Measurements from ENCODE around the gene HES2. TPM values are rescaled to one million over a fixed set of nuclear protein-coding genes. Genes with fewer than 3 reads are reported as not detected.

HES2 gene
- total and polyA plus RNA-seq, 2 of the 4 experiments (the other 2 are of a cell fraction): not detected

DNA sequence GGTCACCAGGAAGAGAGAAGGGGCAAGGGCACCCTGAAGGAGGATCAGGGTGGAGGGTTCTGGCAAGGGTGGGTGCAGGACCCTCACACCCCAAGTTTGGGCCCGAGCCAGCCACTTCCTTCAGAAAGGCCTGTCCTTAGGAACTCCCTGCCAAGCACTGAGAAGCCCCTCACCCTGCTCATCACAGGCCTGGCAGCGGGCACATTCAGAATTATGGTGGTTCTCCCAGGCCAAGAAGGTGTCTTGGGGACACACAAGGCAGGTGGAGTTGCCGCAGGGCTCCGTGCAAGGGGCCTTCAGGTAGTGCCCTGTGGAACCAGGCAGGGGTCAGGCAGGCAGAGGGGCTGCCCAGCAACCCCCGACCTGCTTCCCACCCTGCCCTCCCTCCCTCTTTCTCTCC is 45.2 kb upstream of the HES2 start:
- intact Hi-C loops (cut with micrococcal nuclease): no loop called here
- 67% methylated on average over 1 of the region's 5 CpGs; no CpG with 5 or more reads in 1 of the 2 experiments for WGBS, 2 experiments (ENCODE audit: extremely low coverage in 2 of 2, insufficient read length in 1 of 2)
- Histone ChIP-seq H4K91ac (ENCODE audit: insufficient read depth, low read depth, low read length) (no peak overlapping the region), H3K4me1 (ENCODE audit: control insufficient read depth, insufficient read depth, low read length) (no peaks in the 10 kb centered on the region), H3K27me3 (ENCODE audit: control insufficient read depth, insufficient read depth, low read length) (peaks cover 10% of the 10 kb centered on the region), H4K20me1 (ENCODE audit: insufficient read depth, low read length) (no peaks in the 10 kb centered on the region), H3K4me3 (ENCODE audit: insufficient read depth, low read depth, low read length) (no peak overlapping the region), H2AK5ac (ENCODE audit: low read depth, low read length) (no peak overlapping the region), H3K4me2 (ENCODE audit: low read depth, low read length) (no peak overlapping the region), H3K9me1 (ENCODE audit: insufficient read depth, low read length) (no peaks in the 10 kb centered on the region), H2BK15ac (ENCODE audit: low read depth, low read length) (no peak overlapping the region), H4K5ac (ENCODE audit: low read depth, low read length) (no peak overlapping the region), H2BK20ac (ENCODE audit: low read depth, low read length) (no peak overlapping the region), H3K23ac (ENCODE audit: low read depth, low read length) (no peak overlapping the region), H3K18ac (ENCODE audit: low read depth, low read length) (no peak overlapping the region), H3K27ac (ENCODE audit: insufficient read depth, low read length) (no peak overlapping the region), H2AK9ac (replicated peaks; ENCODE audit: low read depth, low read length, poor library complexity) (no peak overlapping the region), H3K79me1 (ENCODE audit: low read depth in 1 of 2, low read length in 2 of 2) (no peaks in the 10 kb centered on the region), H3K14ac (replicated peaks; ENCODE audit: low read depth, low read length) (no peak overlapping the region), H3K9ac (ENCODE audit: low read depth, low read length) (no peak overlapping the region), H3K56ac (ENCODE audit: extremely low read depth, insufficient read depth, low read length) (no peak overlapping the region), H4K8ac (ENCODE audit: low read depth in 2 of 2, low read length in 2 of 2) (no peak overlapping the region), H3K4ac (ENCODE audit: low read depth, low read length) (no peak overlapping the region), H2AFZ (replicated peaks; ENCODE audit: low read length, poor library complexity) (no peak overlapping the region), H3K9me3 (ENCODE audit: control insufficient read depth, insufficient read depth, low read length) (no peaks in the 10 kb centered on the region), H2BK120ac (ENCODE audit: low read depth, low read length) (no peak overlapping the region), H2BK5ac (ENCODE audit: low read depth, low read length, poor library complexity, severe bottlenecking) (no peak overlapping the region), H3K36me3 (ENCODE audit: control insufficient read depth, insufficient read depth, low read length) (peaks cover 36% of the 10 kb centered on the region)
- POLR2A ChIA-PET (ENCODE audit: unreplicated experiment): no interaction called here
- DNase-seq (no peak), ATAC-seq (ENCODE audit: low read depth) (no peak)
- in situ Hi-C loops (cut with MboI; ENCODE audit: low sequenced_read_pairs): no loop called here
- CTCF ChIA-PET: no interaction called here
- TF ChIP-seq BHLHE40 (IDR thresholded peaks at IDR 0.05; ENCODE audit: low read depth, low read length) (no peak), MXI1 (IDR thresholded peaks at IDR 0.05; ENCODE audit: borderline replicate concordance, low read depth, low read length) (no peak), FOS (IDR thresholded peaks at IDR 0.05; ENCODE audit: low read depth, low read length) (no peak), ELK1 (IDR thresholded peaks at IDR 0.05; ENCODE audit: borderline replicate concordance, low read depth, low read length) (no peak), POLR2A (IDR thresholded peaks at IDR 0.05; ENCODE audit: low read depth, low read length) (no peak), RCOR1 (IDR thresholded peaks at IDR 0.05; ENCODE audit: insufficient replicate concordance, low read length) (no peak), RAD21 (IDR thresholded peaks at IDR 0.05; ENCODE audit: low read length) (no peak), CEBPB (IDR thresholded peaks at IDR 0.05; ENCODE audit: low read depth, low read length) (no peak), USF2 (IDR thresholded peaks at IDR 0.05; ENCODE audit: low read depth, low read length) (no peak), NFE2L2 (IDR thresholded peaks at IDR 0.05; ENCODE audit: low read depth, low read length) (no peak), MAFK (IDR thresholded peaks at IDR 0.05; ENCODE audit: low read depth, low read length) (no peak), RFX5 (IDR thresholded peaks at IDR 0.05; ENCODE audit: low read depth, low read length) (no peak), CHD1 (IDR thresholded peaks at IDR 0.05; ENCODE audit: low read depth, low read length) (no peak)
- no TSS peak for BruUV-seq (replicated peaks)
- dilution Hi-C loops (cut with HindIII; ENCODE audit: low sequenced_read_pairs, unreplicated experiment): no loop called here
